HCT116 (cell line): ENCODE results near the gene OR56A5. TPM values are rescaled to one million over a fixed set of nuclear protein-coding genes. Genes with fewer than 3 reads are reported as not detected.

Experiments used
- ATAC-seq: fragments of 200-7000 bp; cut with Tn5 transposase; 2 replicates; pipeline ENCODE4 v1.9.1; 2020; ENCODE audit warnings: mild to moderate bottlenecking, moderate library complexity
- BruUV-seq: library from RNA; stranded (reverse); fragments of 400-500 nt; replicated peaks from 2 replicates; lab custom pipeline; 2021; lab: Mats Ljungman, UMichigan
- CTCF ChIA-PET: fragments of 300-600 bp; sonication (Branson Sonifier 250); formaldehyde crosslinking; loops from one replicate; lab custom pipeline; 2021; ENCODE audit warnings: antibody characterized with exemption; lab: Charles Lee
- POLR2A ChIA-PET: fragments of 300-600, 350-600 bp; sonication (Branson Sonifier 250); formaldehyde crosslinking; loops from one replicate; lab custom pipeline; 2021; ENCODE audit warnings: antibody characterized with exemption; lab: Charles Lee
- RAD21 ChIA-PET, 2 experiments: fragments of 300-600 bp; sonication (Branson Sonifier 250); formaldehyde crosslinking; loops; one replicate each; lab custom pipeline; 2023; ENCODE audit warnings: low total read pairs in 2 of 2; ENCODE audit not compliant: uncharacterized antibody in 2 of 2, unreplicated experiment in 2 of 2, low non-redundant PET in 1 of 2; lab: Charles Lee
- DNase-seq: peaks from one replicate; pipeline ENCODE4 v3.0.0-alpha.2; 2010; ENCODE audit warnings: low read depth, low spot score
- H2AFZ ChIP-seq: fragments of 200-600 bp; shearing (Covaris generic), sonication (generic); 2 replicates; pipeline ENCODE4 v1.6.1; 2017; ENCODE audit warnings: low read depth, mixed run types, mixed read lengths, antibody characterized with exemption, low read length; ENCODE audit not compliant: poor library complexity, severe bottlenecking
- H3K27ac ChIP-seq: 2 replicates; pipeline ENCODE4 v1.5.1; 2012; ENCODE audit warnings: low read depth, low read length
- H3K27me3 ChIP-seq: fragments of 200-600 bp; sonication (generic); 2 replicates; pipeline ENCODE4 v1.6.1; 2016; ENCODE audit warnings: mixed run types, low read length, mixed read lengths; ENCODE audit not compliant: insufficient read depth
- H3K36me3 ChIP-seq, 2 experiments: fragments of 200-500 bp in 1 of 2; fragments of 200-600 bp in 1 of 2; sonication (Bioruptor generic) in 1 of 2; sonication (generic) in 1 of 2; 2 replicates each; pipeline versions ENCODE4 v1.5.1 to v1.6.1; 2014 to 2016; ENCODE audit warnings: low read length in 2 of 2, inconsistent platforms in 1 of 2, mixed read lengths in 1 of 2, mixed run types in 1 of 2; ENCODE audit not compliant: insufficient read depth in 2 of 2, control insufficient read depth in 1 of 2
- H3K4me1 ChIP-seq, 2 experiments: fragments of 200-600 bp in 1 of 2; sonication (generic) in 1 of 2; 2 replicates each; pipeline versions ENCODE4 v1.5.1 to v1.6.1; 2012 to 2017; ENCODE audit warnings: low read length in 2 of 2, inconsistent platforms in 1 of 2, mild to moderate bottlenecking in 1 of 2, mixed read lengths in 1 of 2, mixed run types in 1 of 2, moderate library complexity in 1 of 2; ENCODE audit not compliant: insufficient read depth in 2 of 2, control insufficient read depth in 1 of 2
- H3K4me2 ChIP-seq: fragments of 200-600 bp; sonication (generic); 2 replicates; pipeline ENCODE4 v1.6.1; 2017; ENCODE audit warnings: mixed run types, low read length, mixed read lengths
- H3K4me3 ChIP-seq, 2 experiments: fragments of 200-600 bp in 1 of 2; sonication (generic) in 1 of 2; replicated peaks in 1 of 2; 2 replicates each; pipeline ENCODE4 v1.5.1; 2011 to 2016; ENCODE audit warnings: low read length in 2 of 2, control low read depth in 1 of 2, low read depth in 1 of 2, mild to moderate bottlenecking in 1 of 2, mixed read lengths in 1 of 2, mixed run types in 1 of 2
- H3K79me2 ChIP-seq: fragments of 200-600 bp; sonication (generic); 2 replicates; pipeline ENCODE4 v1.6.1; 2017; ENCODE audit warnings: mild to moderate bottlenecking, mixed run types, low read length, moderate library complexity, mixed read lengths; ENCODE audit not compliant: insufficient read depth
- H3K9ac ChIP-seq: fragments of 200-600 bp; sonication (generic); 2 replicates; pipeline ENCODE4 v1.6.1; 2016; ENCODE audit warnings: low read length, mixed read lengths
- H3K9me2 ChIP-seq: fragments of 200-600 bp; sonication (generic), shearing (Covaris generic); 2 replicates; pipeline ENCODE4 v1.6.1; 2017; ENCODE audit warnings: mixed run types, mild to moderate bottlenecking, moderate library complexity; ENCODE audit not compliant: insufficient read depth
- H3K9me3 ChIP-seq, 2 experiments: fragments of 200-500 bp in 1 of 2; fragments of 200-600 bp in 1 of 2; sonication (Bioruptor generic) in 1 of 2; sonication (generic) in 1 of 2; 2 replicates each; pipeline ENCODE4 v1.6.1; 2014 to 2017; ENCODE audit warnings: low read length in 2 of 2, mixed read lengths in 2 of 2, inconsistent platforms in 1 of 2, low read depth in 1 of 2, mild to moderate bottlenecking in 1 of 2, mixed run types in 1 of 2, moderate library complexity in 1 of 2; ENCODE audit not compliant: control insufficient read depth in 1 of 2, insufficient read depth in 1 of 2
- H4K20me1 ChIP-seq: fragments of 200-600 bp; sonication (generic), shearing (Covaris generic); 2 replicates; pipeline ENCODE4 v1.6.1; 2017; ENCODE audit warnings: mixed run types, mild to moderate bottlenecking, moderate library complexity; ENCODE audit not compliant: insufficient read depth
- CBX3 ChIP-seq: IDR thresholded peaks from 2 replicates; pipeline ENCODE4 v1.6.1; 2012; ENCODE audit warnings: low read depth
- CEBPB ChIP-seq: IDR thresholded peaks from 2 replicates; pipeline ENCODE4 v1.6.1; 2012; ENCODE audit warnings: low read depth
- EGR1 ChIP-seq: IDR thresholded peaks from 2 replicates; pipeline ENCODE4 v1.6.1; 2012; ENCODE audit warnings: low read depth
- EZH2 ChIP-seq: fragments of 200-600 bp; sonication (generic); IDR thresholded peaks from 2 replicates; pipeline ENCODE4 v1.6.1; 2017; ENCODE audit warnings: antibody characterized with exemption, mixed run types
- EZH2phosphoT487 ChIP-seq: fragments of 200-600 bp; IDR thresholded peaks from 2 replicates; pipeline ENCODE4 v1.6.1; 2018; ENCODE audit warnings: antibody characterized with exemption, borderline replicate concordance
- FOSL1 ChIP-seq: IDR thresholded peaks from 2 replicates; pipeline ENCODE4 v1.6.1; 2012; ENCODE audit warnings: low read depth
- JUND ChIP-seq: IDR thresholded peaks from 2 replicates; pipeline ENCODE4 v1.6.1; 2012
- POLR2A ChIP-seq: IDR thresholded peaks from 2 replicates; pipeline ENCODE4 v1.7.0; 2011; ENCODE audit warnings: borderline replicate concordance; ENCODE audit not compliant: insufficient read depth, insufficient read length; ENCODE audit errors: extremely low read depth
- POLR2AphosphoS5 ChIP-seq: IDR thresholded peaks from 2 replicates; pipeline ENCODE4 v1.6.1; 2011; ENCODE audit warnings: mild to moderate bottlenecking, low read depth, low read length, moderate library complexity
- RAD21 ChIP-seq: IDR thresholded peaks from 2 replicates; pipeline ENCODE4 v1.6.1; 2012; ENCODE audit warnings: low read depth, mild to moderate bottlenecking
- SIN3A ChIP-seq: IDR thresholded peaks from 2 replicates; pipeline ENCODE4 v1.6.1; 2012; ENCODE audit warnings: low read depth
- SP1 ChIP-seq: IDR thresholded peaks from 2 replicates; pipeline ENCODE4 v1.6.1; 2012; ENCODE audit warnings: low read depth
- SRF ChIP-seq: IDR thresholded peaks from 2 replicates; pipeline ENCODE4 v1.6.1; 2012; ENCODE audit warnings: low read depth
- YY1 ChIP-seq: IDR thresholded peaks from 2 replicates; pipeline ENCODE4 v1.6.1; 2011; ENCODE audit warnings: low read length, low read depth, moderate library complexity, mild to moderate bottlenecking; ENCODE audit not compliant: insufficient replicate concordance; ENCODE audit errors: extremely low read depth
- ZFX ChIP-seq: fragments of 450-650 bp; IDR thresholded peaks from 2 replicates; pipeline ENCODE4 v1.6.1; 2017
- ZNF274 ChIP-seq: fragments of 200-500 bp; sonication (Bioruptor generic); IDR thresholded peaks from 2 replicates; pipeline ENCODE4 v1.6.1; 2014; ENCODE audit warnings: mild to moderate bottlenecking, low read depth, low read length, inconsistent platforms
- intact Hi-C: fragments of 100-400 bp; cut with micrococcal nuclease; formaldehyde crosslinking; loops from 2 replicates; pipeline ENCODE4 v1.10.0; 2022
- total RNA-seq: library from RNA; stranded (reverse); gene quantifications from one replicate; pipeline ENCODE4 v1.2.1, GENCODE V29; 2021; ENCODE audit not compliant: unreplicated experiment
- TF ChIP-seq, protein P1 (sequence below): IDR thresholded peaks from 2 replicates; pipeline ENCODE4 v1.6.1; 2012
- TF ChIP-seq, protein P2 (sequence below): IDR thresholded peaks from 2 replicates; pipeline ENCODE4 v1.6.1; 2012; ENCODE audit warnings: low read depth
- TF ChIP-seq, protein P3 (sequence below), 3 experiments: fragments of 200-600 bp in 1 of 3; sonication (generic) in 1 of 3; IDR thresholded peaks in 2 of 3; conservative IDR thresholded peaks in 1 of 3; 2 replicates each; pipeline ENCODE4 v1.5.1; 2012 to 2017; ENCODE audit warnings: low read depth in 2 of 3, low read length in 2 of 3, antibody characterized with exemption in 1 of 3, borderline replicate concordance in 1 of 3, control low read depth in 1 of 3, mild to moderate bottlenecking in 1 of 3, mixed read lengths in 1 of 3, mixed run types in 1 of 3, moderate library complexity in 1 of 3; ENCODE audit not compliant: insufficient read depth in 1 of 3

The OR56A5 gene
- total RNA-seq, 1 experiment from 2014 or later = not detected

DNA sequence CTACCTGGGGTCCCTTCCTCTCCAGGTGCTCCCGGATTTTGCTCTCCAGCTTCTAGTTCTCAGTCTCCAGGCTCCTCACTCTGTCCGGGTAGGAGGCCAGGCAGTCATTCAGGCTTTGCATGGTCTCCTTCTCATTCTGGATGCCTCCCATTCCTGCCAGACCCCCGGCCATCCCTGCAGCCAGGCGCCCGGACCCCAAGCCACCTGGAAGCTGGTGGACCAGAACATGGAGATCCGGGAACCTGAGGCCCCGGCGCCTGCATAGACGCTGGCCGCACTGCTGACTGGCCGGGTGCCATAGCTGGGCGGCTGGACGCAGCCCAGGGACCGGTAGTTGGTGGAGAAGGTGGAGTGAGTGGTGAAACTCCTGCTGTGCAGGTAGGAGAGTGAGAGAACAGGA, 26.5 kb upstream of the OR56A5 start:
- H3K9me3 ChIP-seq = no peaks in the 10 kb centered on the region
- H2AFZ ChIP-seq = no peak overlapping the region
- ATAC-seq (no peak), DNase-seq (no peak)
- POLR2A ChIA-PET = no interaction called here
- H3K79me2 ChIP-seq = no peaks in the 10 kb centered on the region
- H3K27me3 ChIP-seq = peaks cover 48% of the 10 kb centered on the region
- RAD21 ChIA-PET = no interaction called here
- H4K20me1 ChIP-seq = no peaks in the 10 kb centered on the region
- H3K4me3 ChIP-seq = no peak overlapping the region
- no peak overlapping the region for H3K9ac ChIP-seq
- BruUV-seq = no TSS peak
- no peaks in the 10 kb centered on the region for H3K9me2 ChIP-seq
- intact Hi-C loops = no loop called here
- H3K36me3 ChIP-seq = no peaks in the 10 kb centered on the region
- H3K27ac ChIP-seq = no peak overlapping the region
- CTCF ChIA-PET = interaction anchor here (1.3 kb wide), 1 partner anchor 368 kb away, joined by 3 read pairs; no protein-coding TSS in a partner anchor
- H3K4me2 ChIP-seq = no peak overlapping the region
- H3K4me1 ChIP-seq = no peaks in the 10 kb centered on the region
- TF ChIP-seq POLR2AphosphoS5 = no peak
- TF ChIP-seq EZH2 = no peak
- no peak for TF ChIP-seq EGR1
- no peak for TF ChIP-seq SRF
- TF ChIP-seq EZH2phosphoT487 = no peak
- TF ChIP-seq, protein P1, sequence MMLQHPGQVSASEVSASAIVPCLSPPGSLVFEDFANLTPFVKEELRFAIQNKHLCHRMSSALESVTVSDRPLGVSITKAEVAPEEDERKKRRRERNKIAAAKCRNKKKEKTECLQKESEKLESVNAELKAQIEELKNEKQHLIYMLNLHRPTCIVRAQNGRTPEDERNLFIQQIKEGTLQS = no peak
- TF ChIP-seq, protein P2, sequence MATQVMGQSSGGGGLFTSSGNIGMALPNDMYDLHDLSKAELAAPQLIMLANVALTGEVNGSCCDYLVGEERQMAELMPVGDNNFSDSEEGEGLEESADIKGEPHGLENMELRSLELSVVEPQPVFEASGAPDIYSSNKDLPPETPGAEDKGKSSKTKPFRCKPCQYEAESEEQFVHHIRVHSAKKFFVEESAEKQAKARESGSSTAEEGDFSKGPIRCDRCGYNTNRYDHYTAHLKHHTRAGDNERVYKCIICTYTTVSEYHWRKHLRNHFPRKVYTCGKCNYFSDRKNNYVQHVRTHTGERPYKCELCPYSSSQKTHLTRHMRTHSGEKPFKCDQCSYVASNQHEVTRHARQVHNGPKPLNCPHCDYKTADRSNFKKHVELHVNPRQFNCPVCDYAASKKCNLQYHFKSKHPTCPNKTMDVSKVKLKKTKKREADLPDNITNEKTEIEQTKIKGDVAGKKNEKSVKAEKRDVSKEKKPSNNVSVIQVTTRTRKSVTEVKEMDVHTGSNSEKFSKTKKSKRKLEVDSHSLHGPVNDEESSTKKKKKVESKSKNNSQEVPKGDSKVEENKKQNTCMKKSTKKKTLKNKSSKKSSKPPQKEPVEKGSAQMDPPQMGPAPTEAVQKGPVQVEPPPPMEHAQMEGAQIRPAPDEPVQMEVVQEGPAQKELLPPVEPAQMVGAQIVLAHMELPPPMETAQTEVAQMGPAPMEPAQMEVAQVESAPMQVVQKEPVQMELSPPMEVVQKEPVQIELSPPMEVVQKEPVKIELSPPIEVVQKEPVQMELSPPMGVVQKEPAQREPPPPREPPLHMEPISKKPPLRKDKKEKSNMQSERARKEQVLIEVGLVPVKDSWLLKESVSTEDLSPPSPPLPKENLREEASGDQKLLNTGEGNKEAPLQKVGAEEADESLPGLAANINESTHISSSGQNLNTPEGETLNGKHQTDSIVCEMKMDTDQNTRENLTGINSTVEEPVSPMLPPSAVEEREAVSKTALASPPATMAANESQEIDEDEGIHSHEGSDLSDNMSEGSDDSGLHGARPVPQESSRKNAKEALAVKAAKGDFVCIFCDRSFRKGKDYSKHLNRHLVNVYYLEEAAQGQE = no peak
- TF ChIP-seq JUND = no peak
- no peak for TF ChIP-seq YY1
- TF ChIP-seq FOSL1 = no peak
- TF ChIP-seq ZFX = no peak
- TF ChIP-seq RAD21 = no peak
- TF ChIP-seq, protein P3, sequence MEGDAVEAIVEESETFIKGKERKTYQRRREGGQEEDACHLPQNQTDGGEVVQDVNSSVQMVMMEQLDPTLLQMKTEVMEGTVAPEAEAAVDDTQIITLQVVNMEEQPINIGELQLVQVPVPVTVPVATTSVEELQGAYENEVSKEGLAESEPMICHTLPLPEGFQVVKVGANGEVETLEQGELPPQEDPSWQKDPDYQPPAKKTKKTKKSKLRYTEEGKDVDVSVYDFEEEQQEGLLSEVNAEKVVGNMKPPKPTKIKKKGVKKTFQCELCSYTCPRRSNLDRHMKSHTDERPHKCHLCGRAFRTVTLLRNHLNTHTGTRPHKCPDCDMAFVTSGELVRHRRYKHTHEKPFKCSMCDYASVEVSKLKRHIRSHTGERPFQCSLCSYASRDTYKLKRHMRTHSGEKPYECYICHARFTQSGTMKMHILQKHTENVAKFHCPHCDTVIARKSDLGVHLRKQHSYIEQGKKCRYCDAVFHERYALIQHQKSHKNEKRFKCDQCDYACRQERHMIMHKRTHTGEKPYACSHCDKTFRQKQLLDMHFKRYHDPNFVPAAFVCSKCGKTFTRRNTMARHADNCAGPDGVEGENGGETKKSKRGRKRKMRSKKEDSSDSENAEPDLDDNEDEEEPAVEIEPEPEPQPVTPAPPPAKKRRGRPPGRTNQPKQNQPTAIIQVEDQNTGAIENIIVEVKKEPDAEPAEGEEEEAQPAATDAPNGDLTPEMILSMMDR (IDR thresholded peaks at IDR 0.05 in 2 of 3, conservative IDR thresholded peaks at IDR 0.05 in 1 of 3; ENCODE audit: borderline replicate concordance in 1 of 3, insufficient read depth in 1 of 3, low read depth in 2 of 3, low read length in 2 of 3) = no peak
- no peak for TF ChIP-seq CBX3
- no peak for TF ChIP-seq CEBPB
- TF ChIP-seq SP1 = no peak
- TF ChIP-seq SIN3A = no peak
- no peak for TF ChIP-seq ZNF274
- TF ChIP-seq POLR2A = no peak
- TF ChIP-seq, all 23 proteins: peak for 0
